BLaER1 (cell line): Measurements from ENCODE around the gene PWWP2A.
"Not testable (repeated sequence)": the region's sequence is repeated elsewhere in the genome, so short reads cannot be mapped to it uniquely, and the experiment has no call there.

Experiments
- H3K27ac ChIP-seq: shearing (Covaris generic); formaldehyde crosslinking; 2 replicates; pipeline ENCODE4 v1.8.1; 2022
- H3K27me3 ChIP-seq: shearing (Covaris generic); formaldehyde crosslinking; 2 replicates; pipeline ENCODE4 v1.8.1; 2022
- H3K36me3 ChIP-seq: shearing (Covaris generic); formaldehyde crosslinking; 2 replicates; pipeline ENCODE4 v1.8.1; 2022
- H3K4me1 ChIP-seq: shearing (Covaris generic); formaldehyde crosslinking; 2 replicates; pipeline ENCODE4 v1.8.1; 2022
- H3K4me2 ChIP-seq: shearing (Covaris generic); formaldehyde crosslinking; 2 replicates; pipeline ENCODE4 v1.8.1; 2022
- H3K4me3 ChIP-seq: shearing (Covaris generic); formaldehyde crosslinking; 2 replicates; pipeline ENCODE4 v1.8.1; 2022
- H3K9ac ChIP-seq: shearing (Covaris generic); formaldehyde crosslinking; 2 replicates; pipeline ENCODE4 v1.8.1; 2022
- H3K9me3 ChIP-seq: shearing (Covaris generic); formaldehyde crosslinking; 2 replicates; pipeline ENCODE4 v1.8.1; 2022
- H4K20me1 ChIP-seq: shearing (Covaris generic); formaldehyde crosslinking; 2 replicates; pipeline ENCODE4 v1.8.1; 2022
- Cebpa-rat ChIP-seq: shearing (Covaris generic); IDR thresholded peaks from 2 replicates; pipeline ENCODE4 v1.8.1; 2022

PWWP2A gene

DNA sequence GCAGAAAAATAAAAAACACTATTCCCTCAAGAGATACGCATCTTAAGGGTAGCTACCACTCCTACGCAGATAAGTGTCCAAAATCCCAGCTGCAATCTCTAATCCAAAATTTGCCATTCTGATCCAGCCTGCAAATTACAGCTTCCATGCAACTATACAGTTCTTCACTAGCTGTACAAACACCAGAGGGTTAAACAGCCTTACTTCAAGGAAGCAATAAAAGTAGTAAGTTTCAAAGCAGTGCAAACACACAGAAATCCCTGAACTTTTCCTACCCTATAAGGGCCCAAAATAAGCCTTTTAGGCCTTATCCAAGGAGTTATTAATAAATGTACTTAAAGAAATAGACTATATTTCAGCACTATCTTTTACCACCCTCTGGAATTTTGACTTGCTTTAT, 39.5 kb downstream of the PWWP2A start:
- H4K20me1 ChIP-seq: no peaks in the 10 kb centered on the region
- H3K4me3 ChIP-seq: no peak overlapping the region
- no peaks in the 10 kb centered on the region for H3K27me3 ChIP-seq
- no peak for TF ChIP-seq Cebpa-rat
- H3K9ac ChIP-seq: no peak overlapping the region
- H3K4me2 ChIP-seq: no peak overlapping the region
- no peak overlapping the region for H3K27ac ChIP-seq
- H3K9me3 ChIP-seq: no peaks in the 10 kb centered on the region
- peaks cover 35% of the 10 kb centered on the region for H3K36me3 ChIP-seq
- no peaks in the 10 kb centered on the region for H3K4me1 ChIP-seq

DNA sequence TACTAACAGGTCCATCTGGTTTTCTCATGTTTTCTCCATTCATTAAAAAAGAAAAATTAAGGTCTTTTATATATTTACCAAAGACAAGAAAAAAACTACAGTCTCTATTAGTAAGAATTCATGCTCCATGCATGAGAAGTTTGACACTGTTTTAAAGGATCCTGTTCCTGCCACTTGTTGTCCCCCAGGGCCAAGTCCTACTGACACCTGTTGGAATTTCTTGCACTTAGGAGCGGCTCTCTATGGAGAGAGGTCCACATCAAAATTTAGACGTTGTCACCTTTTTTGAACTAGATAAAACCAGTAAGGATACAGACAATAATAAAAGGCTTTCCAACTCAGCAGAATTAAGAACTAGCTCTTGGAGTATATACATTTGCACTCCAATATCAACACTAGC, 42.3 kb downstream of the PWWP2A start:
- Histone ChIP-seq H3K9me3 (no peaks in the 10 kb centered on the region), H3K4me2 (no peak overlapping the region), H3K27me3 (no peaks in the 10 kb centered on the region), H3K36me3 (peaks cover 45% of the 10 kb centered on the region), H3K9ac (no peak overlapping the region), H3K27ac (no peak overlapping the region), H3K4me1 (peaks cover 9% of the 10 kb centered on the region), H3K4me3 (no peak overlapping the region), H4K20me1 (no peaks in the 10 kb centered on the region)
- no peak for TF ChIP-seq Cebpa-rat

DNA sequence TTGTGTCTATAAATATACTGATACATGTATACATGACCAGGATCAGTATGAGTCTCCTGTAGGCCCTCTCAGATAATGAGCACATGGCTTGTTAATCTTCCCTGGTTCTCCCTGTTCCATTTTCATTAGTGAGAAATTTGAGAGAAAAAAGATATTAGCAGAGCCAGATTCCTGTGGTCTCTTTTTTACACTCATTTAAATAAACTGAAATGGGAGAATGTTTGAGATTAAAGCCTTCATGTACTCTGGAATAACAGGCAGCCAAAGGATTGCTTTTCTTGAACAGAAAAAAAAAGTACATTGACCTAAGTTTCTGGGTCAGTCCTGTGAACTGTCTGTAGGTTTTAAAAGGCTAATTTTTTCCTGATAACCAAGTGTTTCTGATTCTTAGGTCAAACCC, 44.2 kb downstream of the PWWP2A start:
- Histone ChIP-seq H3K4me2 (no peak overlapping the region), H3K36me3 (peaks cover 52% of the 10 kb centered on the region), H3K27me3 (no peaks in the 10 kb centered on the region), H3K4me3 (no peak overlapping the region), H3K4me1 (peaks cover 23% of the 10 kb centered on the region), H3K27ac (no peak overlapping the region), H4K20me1 (no peaks in the 10 kb centered on the region), H3K9me3 (no peaks in the 10 kb centered on the region), H3K9ac (no peak overlapping the region)
- no peak for TF ChIP-seq Cebpa-rat

- Histone ChIP-seq H3K4me1 (peaks cover 23% of the 10 kb centered on the region), H3K4me2 (peak overlapping the region; percentile 58), H4K20me1 (no peaks in the 10 kb centered on the region), H3K9ac (no peak overlapping the region), H3K4me3 (no peak overlapping the region), H3K27me3 (no peaks in the 10 kb centered on the region), H3K9me3 (no peaks in the 10 kb centered on the region), H3K36me3 (peaks cover 40% of the 10 kb centered on the region), H3K27ac (peak overlapping the region; percentile 29; the same call in 1 of the 2 replicates)
- no peak for TF ChIP-seq Cebpa-rat
Observed at GRCh38 chr5:160071916-160072315, 47.3 kb downstream of the PWWP2A start.

DNA sequence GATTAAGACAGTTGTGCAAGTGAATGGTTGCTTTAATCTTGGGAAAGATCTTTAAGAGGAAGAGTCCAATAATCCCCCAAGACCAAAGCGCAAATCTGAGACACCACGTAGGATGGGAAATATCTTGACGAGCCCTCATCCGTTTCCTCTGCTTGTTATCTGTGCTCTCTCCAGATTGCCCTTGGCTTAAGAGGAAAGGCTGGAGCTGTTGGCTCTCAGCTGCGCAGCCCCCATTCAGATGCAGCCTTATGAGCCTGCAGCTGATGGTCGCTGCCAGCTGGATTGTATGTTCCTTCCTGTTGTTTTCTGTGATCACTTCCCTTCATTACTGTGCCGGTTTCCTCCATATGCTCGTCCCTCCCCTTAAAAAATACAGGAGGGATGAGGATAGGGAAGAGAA, 47.7 kb downstream of the PWWP2A start:
- Histone ChIP-seq H3K9ac (no peak overlapping the region), H3K27me3 (no peaks in the 10 kb centered on the region), H3K36me3 (peaks cover 40% of the 10 kb centered on the region), H4K20me1 (no peaks in the 10 kb centered on the region), H3K4me1 (peaks cover 23% of the 10 kb centered on the region), H3K27ac (peak overlapping the region; percentile 29; the same call in 1 of the 2 replicates), H3K4me2 (peak overlapping the region; percentile 58), H3K9me3 (no peaks in the 10 kb centered on the region), H3K4me3 (no peak overlapping the region)
- no peak for TF ChIP-seq Cebpa-rat

DNA sequence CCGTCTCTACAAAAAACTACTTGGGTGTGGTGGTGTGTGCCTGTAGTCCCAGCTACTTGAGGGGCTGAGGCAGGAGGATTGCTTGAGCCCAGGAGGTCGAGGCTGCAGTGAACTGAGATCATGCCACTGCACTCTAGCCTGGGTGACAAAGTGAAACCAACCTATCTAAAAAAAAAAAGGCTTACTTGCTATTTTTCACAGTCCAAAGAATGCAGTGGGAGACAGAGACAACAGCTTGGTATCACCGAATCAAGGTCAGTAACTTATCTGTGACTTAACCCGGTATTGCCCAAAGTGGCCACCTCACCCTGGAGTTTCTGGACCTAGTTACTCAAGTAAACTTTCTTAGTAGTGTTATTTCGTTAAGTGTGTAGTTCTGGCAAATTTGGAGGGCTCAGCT, 50.1 kb downstream of the PWWP2A start:
- Histone ChIP-seq H3K36me3 (peaks cover 54% of the 10 kb centered on the region), H3K4me1 (peaks cover 23% of the 10 kb centered on the region)
- not testable (repeated sequence) for H4K20me1 ChIP-seq, H3K27me3 ChIP-seq, H3K9ac ChIP-seq, H3K4me3 ChIP-seq, H3K4me2 ChIP-seq, H3K27ac ChIP-seq, H3K9me3 ChIP-seq

DNA sequence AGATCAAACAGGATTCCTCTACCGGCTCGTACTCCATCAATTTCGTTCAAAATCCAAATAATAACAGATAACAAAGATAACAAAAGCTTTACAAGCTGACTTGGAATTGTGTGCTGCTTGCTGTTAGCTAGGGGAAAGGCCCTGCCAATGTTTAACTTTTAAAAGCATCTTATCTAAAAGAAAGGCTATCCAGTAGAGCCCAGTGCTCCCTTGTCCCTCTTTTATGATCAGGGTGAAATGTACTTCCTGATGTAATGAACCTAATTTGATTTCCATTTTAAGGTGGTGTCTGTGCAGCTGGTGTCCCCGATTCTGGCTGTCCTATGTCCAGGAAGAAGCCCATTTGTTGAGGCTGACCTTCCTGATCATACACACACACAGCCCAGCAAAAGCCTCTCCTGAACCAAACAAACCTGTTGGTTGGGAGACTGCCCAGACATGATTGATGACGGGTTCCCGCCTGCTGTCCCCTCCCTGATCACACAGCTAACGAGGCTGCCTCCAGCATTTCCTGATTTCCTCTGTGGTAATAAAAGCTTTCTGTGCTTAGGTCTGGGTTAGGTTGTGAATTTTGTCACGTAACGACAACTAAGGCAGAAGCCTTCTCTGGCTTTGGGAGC, 54.1 kb downstream of the PWWP2A start:
- Histone ChIP-seq H3K27ac (no peak overlapping the region), H3K9me3 (no peaks in the 10 kb centered on the region), H3K4me1 (no peaks in the 10 kb centered on the region), H3K36me3 (peaks cover 76% of the 10 kb centered on the region), H3K9ac (no peak overlapping the region), H4K20me1 (no peaks in the 10 kb centered on the region), H3K4me2 (no peak overlapping the region), H3K27me3 (no peaks in the 10 kb centered on the region), H3K4me3 (no peak overlapping the region)
- TF ChIP-seq Cebpa-rat: no peak

DNA sequence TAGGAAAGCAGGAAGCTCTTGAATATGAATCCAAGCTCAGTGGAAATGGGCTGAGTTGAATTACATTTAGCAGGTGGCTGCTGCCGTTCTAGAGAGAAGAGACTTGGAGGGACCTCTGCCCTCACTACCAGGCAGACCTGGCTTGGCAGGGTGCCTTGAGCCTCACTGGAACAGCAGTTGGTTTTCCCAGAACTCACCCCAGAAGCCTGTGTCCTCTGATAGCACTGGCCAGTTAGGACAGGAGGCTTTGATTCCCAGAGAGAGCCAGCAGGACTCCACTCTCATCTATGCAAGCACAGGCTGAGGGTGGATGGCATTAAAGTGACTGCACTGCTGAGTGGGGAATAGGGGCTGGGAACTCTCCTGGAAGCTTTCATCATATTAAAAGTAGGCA, 54.8 kb downstream of the PWWP2A start:
- Histone ChIP-seq H3K27ac (no peak overlapping the region), H3K27me3 (no peaks in the 10 kb centered on the region), H3K9ac (no peak overlapping the region), H3K36me3 (peaks cover 80% of the 10 kb centered on the region), H3K4me1 (no peaks in the 10 kb centered on the region), H4K20me1 (no peaks in the 10 kb centered on the region), H3K4me3 (no peak overlapping the region), H3K4me2 (no peak overlapping the region), H3K9me3 (0 out of 2 replicates have a peak, but pooled peaks cover under 1% of the 10 kb centered on the region)
- TF ChIP-seq Cebpa-rat: no peak

DNA sequence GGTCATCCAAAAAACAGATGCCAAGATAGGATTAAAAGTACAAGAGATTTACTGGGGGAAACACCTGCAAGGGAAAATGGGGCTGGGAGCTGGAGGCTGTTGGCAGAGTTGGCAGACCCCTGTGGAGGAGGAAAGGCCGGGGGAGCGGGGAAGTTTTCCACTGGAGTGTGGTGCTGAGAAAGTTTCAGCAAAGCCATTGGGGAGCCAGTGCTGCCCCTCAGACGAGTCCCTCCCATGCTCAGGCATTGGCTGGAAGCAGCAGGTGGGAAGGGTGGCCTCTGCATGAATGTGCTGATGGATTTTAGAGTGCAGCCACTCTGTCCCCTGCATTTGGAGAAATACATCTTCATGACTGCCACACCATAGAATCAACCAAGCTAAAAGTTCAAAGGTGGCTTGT, 57.5 kb downstream of the PWWP2A start:
- Histone ChIP-seq H3K9ac (no peak overlapping the region), H3K27ac (no peak overlapping the region), H3K4me2 (no peak overlapping the region), H3K9me3 (peaks cover 20% of the 10 kb centered on the region), H3K4me1 (no peaks in the 10 kb centered on the region), H3K27me3 (no peaks in the 10 kb centered on the region), H3K4me3 (no peak overlapping the region), H3K36me3 (peaks cover 95% of the 10 kb centered on the region), H4K20me1 (no peaks in the 10 kb centered on the region)
- TF ChIP-seq Cebpa-rat: no peak

DNA sequence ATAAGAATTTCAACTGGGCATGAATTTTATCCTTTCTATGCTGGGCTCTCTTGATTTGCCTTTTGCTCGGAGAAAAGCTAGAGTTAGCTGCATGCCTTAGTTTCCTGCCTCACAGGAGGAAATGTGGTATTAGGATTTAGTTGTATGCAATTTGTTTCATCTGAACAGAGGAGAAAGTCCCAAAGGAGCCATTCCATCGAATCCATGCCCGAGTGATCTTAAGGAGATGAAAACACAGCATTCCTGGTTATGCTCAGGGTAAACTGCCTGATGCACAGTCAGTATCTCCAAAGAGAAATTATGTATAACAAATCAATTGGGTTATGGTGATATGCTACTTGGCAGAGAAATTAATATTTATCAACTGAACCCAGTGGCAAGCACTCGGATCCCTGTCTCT, 59.2 kb downstream of the PWWP2A start:
- H3K9me3 ChIP-seq: peaks cover 20% of the 10 kb centered on the region
- no peak overlapping the region for H3K4me2 ChIP-seq
- no peaks in the 10 kb centered on the region for H3K27me3 ChIP-seq
- no peak for TF ChIP-seq Cebpa-rat
- peaks cover 100% of the 10 kb centered on the region for H3K36me3 ChIP-seq
- H3K27ac ChIP-seq: no peak overlapping the region
- no peak overlapping the region for H3K9ac ChIP-seq
- no peak overlapping the region for H3K4me3 ChIP-seq
- H4K20me1 ChIP-seq: no peaks in the 10 kb centered on the region
- H3K4me1 ChIP-seq: no peaks in the 10 kb centered on the region

DNA sequence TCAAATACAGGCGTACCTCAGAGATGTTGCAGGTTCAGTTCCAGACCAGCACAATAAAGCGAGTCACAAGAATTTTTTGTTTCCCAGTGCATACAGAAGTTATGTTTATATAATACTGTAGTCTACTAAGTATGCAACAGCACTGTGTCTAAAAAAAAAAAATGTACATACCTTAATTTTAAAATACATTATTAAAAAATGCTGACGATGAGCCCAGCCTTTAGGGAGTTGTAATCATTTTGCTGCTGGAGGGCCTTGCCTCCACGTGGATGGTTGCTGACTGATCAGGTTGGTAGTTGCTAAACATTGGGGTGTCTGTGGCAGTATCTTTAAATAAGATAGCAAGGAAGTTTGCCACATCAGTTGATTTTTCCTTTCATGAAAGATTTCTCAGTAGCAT, 62.0 kb downstream of the PWWP2A start:
- Histone ChIP-seq H3K36me3 (peaks cover 100% of the 10 kb centered on the region), H3K4me2 (no peak overlapping the region), H4K20me1 (no peaks in the 10 kb centered on the region), H3K9me3 (peaks cover 20% of the 10 kb centered on the region), H3K27me3 (no peaks in the 10 kb centered on the region), H3K4me3 (no peak overlapping the region), H3K4me1 (no peaks in the 10 kb centered on the region), H3K27ac (no peak overlapping the region), H3K9ac (no peak overlapping the region)
- TF ChIP-seq Cebpa-rat: no peak
